ENCODE data around the gene RAD51B.
"Not testable (repeated sequence)": the region's sequence is repeated elsewhere in the genome, so short reads cannot be mapped to it uniquely, and the experiment has no call there.

The RAD51B gene

DNA sequence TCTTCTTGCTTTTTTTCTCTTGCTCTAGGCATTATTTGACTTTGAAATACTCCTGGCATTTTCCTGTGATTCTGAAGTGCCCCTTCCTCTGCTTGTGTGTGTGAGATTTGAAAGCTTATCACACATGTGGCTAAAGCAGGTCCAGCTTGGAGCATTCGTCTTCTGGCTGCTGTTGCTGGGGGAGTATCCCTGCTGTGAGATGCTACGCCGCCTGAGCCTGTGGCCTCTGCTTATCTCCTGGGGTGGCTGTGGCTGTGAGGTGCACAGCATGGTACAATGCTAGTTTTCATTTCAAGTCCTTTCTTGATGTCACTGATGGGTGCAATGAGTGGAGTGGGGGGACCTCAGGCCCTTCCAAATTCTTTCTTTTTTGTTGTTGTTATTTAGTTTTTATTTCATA, 601.5 kb downstream of the RAD51B start:
- no peak for DNase-seq (ENCODE audit: low read depth in 2 of 2)
- TF ChIP-seq, protein P1, sequence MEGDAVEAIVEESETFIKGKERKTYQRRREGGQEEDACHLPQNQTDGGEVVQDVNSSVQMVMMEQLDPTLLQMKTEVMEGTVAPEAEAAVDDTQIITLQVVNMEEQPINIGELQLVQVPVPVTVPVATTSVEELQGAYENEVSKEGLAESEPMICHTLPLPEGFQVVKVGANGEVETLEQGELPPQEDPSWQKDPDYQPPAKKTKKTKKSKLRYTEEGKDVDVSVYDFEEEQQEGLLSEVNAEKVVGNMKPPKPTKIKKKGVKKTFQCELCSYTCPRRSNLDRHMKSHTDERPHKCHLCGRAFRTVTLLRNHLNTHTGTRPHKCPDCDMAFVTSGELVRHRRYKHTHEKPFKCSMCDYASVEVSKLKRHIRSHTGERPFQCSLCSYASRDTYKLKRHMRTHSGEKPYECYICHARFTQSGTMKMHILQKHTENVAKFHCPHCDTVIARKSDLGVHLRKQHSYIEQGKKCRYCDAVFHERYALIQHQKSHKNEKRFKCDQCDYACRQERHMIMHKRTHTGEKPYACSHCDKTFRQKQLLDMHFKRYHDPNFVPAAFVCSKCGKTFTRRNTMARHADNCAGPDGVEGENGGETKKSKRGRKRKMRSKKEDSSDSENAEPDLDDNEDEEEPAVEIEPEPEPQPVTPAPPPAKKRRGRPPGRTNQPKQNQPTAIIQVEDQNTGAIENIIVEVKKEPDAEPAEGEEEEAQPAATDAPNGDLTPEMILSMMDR (IDR thresholded peaks at IDR 0.05; ENCODE audit: low read depth, low read length): no peak

DNA sequence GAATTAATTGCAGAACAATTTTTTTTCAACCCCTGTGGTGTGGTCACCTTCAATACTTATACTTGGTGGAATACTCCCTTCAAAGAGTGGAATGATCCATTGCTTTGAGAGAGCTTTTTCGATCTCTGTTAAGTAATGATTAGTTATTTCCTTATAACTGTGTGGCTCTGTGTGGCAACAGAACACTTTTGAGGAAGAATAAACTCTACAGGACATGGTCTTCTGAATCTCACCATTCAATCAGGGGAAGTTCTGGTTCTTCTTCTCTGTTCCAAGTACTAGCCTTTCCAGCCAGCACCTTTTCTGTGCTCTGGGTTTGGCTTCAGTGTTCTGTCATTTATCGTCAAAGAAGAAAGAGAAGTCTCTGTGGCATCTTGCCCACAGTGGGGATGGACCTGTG, 604.1 kb downstream of the RAD51B start:
- TF ChIP-seq, protein P1 (IDR thresholded peaks at IDR 0.05; ENCODE audit: low read depth, low read length): no peak
- no peak for DNase-seq (ENCODE audit: low read depth in 2 of 2)
- H3K4me3 ChIP-seq (replicated peaks in 1 of 2; ENCODE audit: low read depth in 2 of 2, low read length in 2 of 2): no peak overlapping the region

More for the DNA sequence above, 601.5 kb downstream of the RAD51B start:
- no peak overlapping the region for H3K4me3 ChIP-seq (replicated peaks in 1 of 2; ENCODE audit: low read depth in 2 of 2, low read length in 2 of 2)

DNA sequence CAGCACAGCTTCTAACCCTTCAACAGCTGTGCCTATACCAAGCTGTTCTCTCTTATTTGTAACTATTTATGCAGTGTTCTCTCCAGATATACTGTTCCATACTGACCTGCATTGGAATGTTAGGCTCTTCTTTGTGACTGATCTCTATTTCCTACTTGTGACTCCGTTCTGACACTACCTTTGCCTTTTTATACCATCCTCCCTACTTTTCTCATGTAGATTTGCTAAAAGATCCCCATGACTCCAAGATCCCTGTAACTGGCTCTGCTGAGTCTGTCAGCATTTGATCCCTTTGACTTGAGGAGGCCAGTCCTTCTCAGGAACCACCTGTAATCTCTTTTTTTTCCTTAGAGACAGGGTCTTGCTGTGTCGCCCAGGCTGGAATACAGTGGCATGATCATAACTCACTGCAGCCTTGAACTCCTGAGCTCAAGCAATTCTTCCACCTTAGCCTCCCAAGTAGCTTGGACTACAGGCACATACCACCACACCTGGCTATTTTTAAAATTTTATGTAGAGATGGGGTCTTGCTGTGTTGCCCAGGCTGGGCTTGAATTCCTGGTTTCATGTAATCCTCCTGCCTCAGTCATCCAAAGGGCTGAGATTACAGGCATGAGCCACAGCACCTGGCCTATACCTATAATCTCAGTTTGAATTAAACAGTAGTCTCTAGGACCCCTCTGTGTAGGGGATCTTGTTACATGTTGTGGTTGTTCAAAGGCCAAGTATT, 605.0 kb downstream of the RAD51B start:
- H3K4me3 ChIP-seq (replicated peaks in 1 of 2; ENCODE audit: low read depth in 2 of 2, low read length in 2 of 2): no peak overlapping the region
- no peak for DNase-seq (ENCODE audit: low read depth in 2 of 2)
- TF ChIP-seq, protein P1 (IDR thresholded peaks at IDR 0.05; ENCODE audit: low read depth, low read length): no peak

DNA sequence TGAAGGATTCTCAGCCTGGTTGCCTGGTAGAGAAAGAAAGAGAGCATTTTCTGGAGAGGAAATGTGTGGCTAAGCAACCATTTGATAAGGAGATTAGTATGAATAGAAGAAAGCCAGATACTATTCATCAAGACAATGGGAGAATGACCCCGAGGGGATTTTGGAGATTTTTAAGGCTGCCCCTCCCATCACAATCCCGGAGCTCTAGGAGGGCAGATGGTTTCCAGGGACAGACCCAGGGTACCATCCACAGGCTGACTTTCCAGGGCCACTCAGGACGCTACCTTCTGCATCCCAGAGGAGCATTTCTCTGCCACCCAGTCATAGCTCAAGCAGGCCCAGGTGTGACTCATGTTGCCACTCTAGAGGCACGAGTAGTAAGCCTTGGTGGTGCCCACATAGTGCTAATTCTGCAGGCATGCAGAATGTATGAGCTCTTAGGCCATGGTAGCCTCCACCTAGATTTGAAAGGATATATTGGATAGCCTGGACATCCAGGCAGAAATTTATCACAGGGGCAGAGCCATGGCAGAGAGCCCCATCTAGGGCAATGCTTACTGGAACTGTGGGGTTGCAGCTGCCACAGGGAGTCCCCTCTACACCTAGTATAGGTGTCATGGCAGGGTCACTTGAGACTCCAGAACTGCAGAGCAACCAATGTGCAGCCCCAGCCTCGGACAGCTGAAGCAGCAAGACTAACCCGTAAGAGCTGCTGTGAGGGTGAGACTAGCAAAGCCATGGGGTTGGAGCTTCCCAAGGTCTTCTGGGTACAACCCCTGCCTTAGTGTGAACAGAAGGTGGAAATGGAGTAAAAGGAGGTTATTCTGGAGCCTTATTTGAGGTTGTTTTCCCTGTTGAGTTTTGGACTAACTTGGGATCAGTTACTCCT, 607.3 kb downstream of the RAD51B start:
- H3K4me3 ChIP-seq (replicated peaks in 1 of 2; ENCODE audit: low read depth in 2 of 2, low read length in 2 of 2): no peak overlapping the region
- TF ChIP-seq, protein P1 (IDR thresholded peaks at IDR 0.05; ENCODE audit: low read depth, low read length): no peak
- no peak for DNase-seq (ENCODE audit: low read depth in 2 of 2)

DNA sequence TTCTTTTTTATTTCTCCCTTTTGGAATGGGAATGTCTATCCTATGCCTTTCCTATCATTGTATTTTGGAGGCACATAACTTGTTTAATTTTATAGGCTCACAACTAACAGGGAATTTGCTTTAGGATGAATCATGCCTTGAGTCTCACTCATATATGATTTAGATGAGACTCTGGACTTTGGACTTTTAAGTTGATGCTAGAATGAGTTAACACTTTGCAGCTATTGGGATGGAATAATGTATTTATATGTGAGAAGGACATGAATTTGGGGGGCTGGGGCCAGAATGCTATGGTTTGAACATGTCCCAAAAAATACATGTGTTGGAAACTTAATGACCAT, 607.9 kb downstream of the RAD51B start:
- H3K4me3 ChIP-seq (replicated peaks in 1 of 2; ENCODE audit: low read depth in 2 of 2, low read length in 2 of 2): no peak overlapping the region
- DNase-seq (ENCODE audit: low read depth in 2 of 2): no peak
- TF ChIP-seq, protein P1 (IDR thresholded peaks at IDR 0.05; ENCODE audit: low read depth, low read length): no peak

- not testable (repeated sequence) for DNase-seq (ENCODE audit: low read depth in 2 of 2); H3K4me3 ChIP-seq (replicated peaks in 1 of 2; ENCODE audit: low read depth in 2 of 2, low read length in 2 of 2)
Measured at GRCh38 chr14:68428900-68429299, 609.3 kb downstream of the RAD51B start.

DNA sequence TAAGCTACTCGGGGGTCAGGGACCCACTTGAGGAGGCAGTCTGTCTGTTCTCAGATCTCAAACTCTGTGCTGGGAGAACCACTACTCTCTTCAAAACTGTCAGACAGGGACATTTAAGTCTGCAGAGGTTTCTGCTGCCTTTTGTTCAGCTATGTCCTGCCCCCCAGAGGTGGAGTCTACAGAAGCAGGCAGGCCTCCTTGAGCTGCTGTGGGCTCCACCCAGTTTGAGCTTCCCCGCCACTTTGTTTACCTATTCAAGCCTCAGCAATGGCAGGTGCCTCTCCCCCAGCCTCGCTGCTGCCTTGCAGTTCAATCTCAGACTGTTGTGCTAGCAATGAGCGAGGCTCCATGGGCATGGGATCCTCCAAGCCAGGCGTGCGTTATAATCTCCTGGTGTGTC, 614.6 kb downstream of the RAD51B start:
- not testable (repeated sequence) for DNase-seq (ENCODE audit: low read depth in 2 of 2); H3K4me3 ChIP-seq (replicated peaks in 1 of 2; ENCODE audit: low read depth in 2 of 2, low read length in 2 of 2)

GRCh38 chr14:68435631-68436030, 616.1 kb downstream of the RAD51B start:
- not testable (repeated sequence) for DNase-seq (ENCODE audit: low read depth in 2 of 2); H3K4me3 ChIP-seq (replicated peaks in 1 of 2; ENCODE audit: low read depth in 2 of 2, low read length in 2 of 2)

Measured in cardiac fibroblast (primary cell).